ENCODE results near the gene VWA3A. TPM values are rescaled to one million over a fixed set of nuclear protein-coding genes. Genes with fewer than 3 reads are reported as not detected.

VWA3A gene
- total and polyA plus RNA-seq, 2 of the 4 experiments (the other 2 are of a cell fraction) = not detected

DNA sequence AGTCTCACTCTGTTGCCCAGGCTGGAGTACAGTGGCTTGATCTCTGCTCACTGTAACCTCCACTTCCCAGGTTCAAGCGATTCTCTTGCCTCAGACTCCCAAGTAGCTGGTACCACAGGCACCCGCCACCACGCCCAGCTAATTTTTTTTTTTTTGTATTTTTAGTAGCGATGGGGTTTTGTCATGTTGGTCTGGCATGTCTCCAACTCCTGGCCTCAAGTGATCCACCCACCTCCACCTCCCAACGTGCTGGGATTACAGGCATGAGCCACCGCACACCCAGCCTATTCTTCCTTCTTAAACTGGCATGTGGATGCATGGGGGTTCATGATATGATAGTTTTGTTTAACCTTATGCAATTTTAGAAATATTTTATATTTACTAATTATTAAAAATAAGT lies 39.4 kb upstream of the VWA3A start:
- CTCF ChIA-PET = no interaction called here
- Histone ChIP-seq H3K4ac (ENCODE audit: low read depth, low read length) (no peak overlapping the region), H3K27me3 (ENCODE audit: control insufficient read depth, insufficient read depth, low read length) (no peaks in the 10 kb centered on the region), H3K4me3 (ENCODE audit: insufficient read depth, low read depth, low read length) (no peak overlapping the region), H3K79me1 (ENCODE audit: low read depth in 1 of 2, low read length in 2 of 2) (peaks cover 30 to 63% of the 10 kb centered on the region in 2 experiments), H2BK15ac (ENCODE audit: low read depth, low read length) (no peak overlapping the region), H3K9me1 (ENCODE audit: insufficient read depth, low read length) (peaks cover 4% of the 10 kb centered on the region), H3K14ac (replicated peaks; ENCODE audit: low read depth, low read length) (no peak overlapping the region), H2BK120ac (ENCODE audit: low read depth, low read length) (no peak overlapping the region), H2BK20ac (ENCODE audit: low read depth, low read length) (no peak overlapping the region), H3K36me3 (ENCODE audit: control insufficient read depth, insufficient read depth, low read length) (peaks cover 1% of the 10 kb centered on the region; the same call in 1 of the 2 replicates), H3K18ac (ENCODE audit: low read depth, low read length) (no peak overlapping the region), H4K91ac (ENCODE audit: insufficient read depth, low read depth, low read length) (no peak overlapping the region), H2AK9ac (replicated peaks; ENCODE audit: low read depth, low read length, poor library complexity) (no peak overlapping the region), H3K56ac (ENCODE audit: extremely low read depth, insufficient read depth, low read length) (no peak overlapping the region), H3K4me2 (ENCODE audit: low read depth, low read length) (no peak overlapping the region), H2AK5ac (ENCODE audit: low read depth, low read length) (no peak overlapping the region), H4K8ac (ENCODE audit: low read depth in 2 of 2, low read length in 2 of 2) (no peak overlapping the region), H2BK5ac (ENCODE audit: low read depth, low read length, poor library complexity, severe bottlenecking) (no peak overlapping the region), H4K20me1 (ENCODE audit: insufficient read depth, low read length) (peaks cover 5% of the 10 kb centered on the region; the same call in 1 of the 2 replicates), H4K5ac (ENCODE audit: low read depth, low read length) (no peak overlapping the region), H2AFZ (replicated peaks; ENCODE audit: low read length, poor library complexity) (no peak overlapping the region), H3K4me1 (ENCODE audit: control insufficient read depth, insufficient read depth, low read length) (no peaks in the 10 kb centered on the region), H3K9me3 (ENCODE audit: control insufficient read depth, insufficient read depth, low read length) (no peaks in the 10 kb centered on the region), H3K27ac (ENCODE audit: insufficient read depth, low read length) (no peak overlapping the region), H3K9ac (ENCODE audit: low read depth, low read length) (no peak overlapping the region), H3K23ac (ENCODE audit: low read depth, low read length) (no peak overlapping the region)
- no peak for DNase-seq
- in situ Hi-C loops (cut with MboI; ENCODE audit: low sequenced_read_pairs) (no loop called here), intact Hi-C loops (cut with micrococcal nuclease) (no loop called here), dilution Hi-C loops (cut with HindIII; ENCODE audit: low sequenced_read_pairs, unreplicated experiment) (no loop called here)
- POLR2A ChIA-PET (ENCODE audit: unreplicated experiment) = no interaction called here
- no TSS peak for BruUV-seq (replicated peaks)
- no peak for ATAC-seq (ENCODE audit: low read depth)
- no CpG with 5 or more reads among the region's 6 CpGs for WGBS, 2 experiments (ENCODE audit: extremely low coverage in 2 of 2, insufficient read length in 1 of 2)
- TF ChIP-seq CTCF (conservative IDR thresholded peaks at IDR 0.05; ENCODE audit: low read depth, low read length) (no peak), RFX5 (IDR thresholded peaks at IDR 0.05; ENCODE audit: low read depth, low read length) (no peak), FOS (IDR thresholded peaks at IDR 0.05; ENCODE audit: low read depth, low read length) (no peak), USF2 (IDR thresholded peaks at IDR 0.05; ENCODE audit: low read depth, low read length) (no peak), CEBPB (IDR thresholded peaks at IDR 0.05; ENCODE audit: low read depth, low read length) (no peak), RCOR1 (IDR thresholded peaks at IDR 0.05; ENCODE audit: insufficient replicate concordance, low read length) (no peak), MXI1 (IDR thresholded peaks at IDR 0.05; ENCODE audit: borderline replicate concordance, low read depth, low read length) (no peak)

All from IMR-90 (cell line).